ENCODE data around the gene SRGAP1. TPM values are rescaled to one million over a fixed set of nuclear protein-coding genes. Genes with fewer than 3 reads are reported as not detected.
"Not testable (repeated sequence)": the region's sequence is repeated elsewhere in the genome, so short reads cannot be mapped to it uniquely, and the experiment has no call there.

Gene SRGAP1
- total RNA-seq, 1 experiment from 2014 or later: 0.97 TPM

GRCh38 chr12:64107776-64108175, 263.3 kb downstream of the SRGAP1 start:
- Histone ChIP-seq H3K4me3 (ENCODE audit: insufficient read depth, low read depth, low read length) (no peak overlapping the region), H3K27me3 (ENCODE audit: control insufficient read depth, insufficient read depth, low read length) (no peaks in the 10 kb centered on the region)
- no peak for DNase-seq

GRCh38 chr12:64109706-64110105, 265.2 kb downstream of the SRGAP1 start:
- no peak for DNase-seq
- Histone ChIP-seq H3K4me3 (ENCODE audit: insufficient read depth, low read depth, low read length) (no peak overlapping the region), H3K27me3 (ENCODE audit: control insufficient read depth, insufficient read depth, low read length) (no peaks in the 10 kb centered on the region), H3K36me3 (replicated peaks; ENCODE audit: control insufficient read depth, insufficient read depth, low read length) (no peaks in the 10 kb centered on the region)

More at GRCh38 chr12:64107776-64108175, 263.3 kb downstream of the SRGAP1 start:
- no peaks in the 10 kb centered on the region for H3K36me3 ChIP-seq (replicated peaks; ENCODE audit: control insufficient read depth, insufficient read depth, low read length)

- Histone ChIP-seq H3K4me3 (ENCODE audit: insufficient read depth, low read depth, low read length) (no peak overlapping the region), H3K27me3 (ENCODE audit: control insufficient read depth, insufficient read depth, low read length) (no peaks in the 10 kb centered on the region), H3K36me3 (replicated peaks; ENCODE audit: control insufficient read depth, insufficient read depth, low read length) (no peaks in the 10 kb centered on the region)
- DNase-seq: no peak
Measured at GRCh38 chr12:64110864-64111263, 266.4 kb downstream of the SRGAP1 start.

GRCh38 chr12:64116969-64117368, 272.5 kb downstream of the SRGAP1 start:
- Histone ChIP-seq H3K36me3 (replicated peaks; ENCODE audit: control insufficient read depth, insufficient read depth, low read length) (no peaks in the 10 kb centered on the region), H3K4me3 (ENCODE audit: insufficient read depth, low read depth, low read length) (no peak overlapping the region), H3K27me3 (ENCODE audit: control insufficient read depth, insufficient read depth, low read length) (no peaks in the 10 kb centered on the region)
- no peak for DNase-seq

- no peaks in the 10 kb centered on the region for H3K36me3 ChIP-seq (replicated peaks; ENCODE audit: control insufficient read depth, insufficient read depth, low read length)
- no peaks in the 10 kb centered on the region for H3K27me3 ChIP-seq (ENCODE audit: control insufficient read depth, insufficient read depth, low read length)
- DNase-seq: no peak
- H3K4me3 ChIP-seq (ENCODE audit: insufficient read depth, low read depth, low read length): no peak overlapping the region
Measured at GRCh38 chr12:64120568-64120967, 276.1 kb downstream of the SRGAP1 start.

GRCh38 chr12:64121086-64121485, 276.6 kb downstream of the SRGAP1 start:
- not testable (repeated sequence) for H3K27me3 ChIP-seq (ENCODE audit: control insufficient read depth, insufficient read depth, low read length); DNase-seq; H3K36me3 ChIP-seq (replicated peaks; ENCODE audit: control insufficient read depth, insufficient read depth, low read length); H3K4me3 ChIP-seq (ENCODE audit: insufficient read depth, low read depth, low read length)

GRCh38 chr12:64122154-64122553, 277.7 kb downstream of the SRGAP1 start:
- H3K36me3 ChIP-seq (replicated peaks; ENCODE audit: control insufficient read depth, insufficient read depth, low read length): no peaks in the 10 kb centered on the region
- no peak for DNase-seq
- H3K4me3 ChIP-seq (ENCODE audit: insufficient read depth, low read depth, low read length): no peak overlapping the region
- no peaks in the 10 kb centered on the region for H3K27me3 ChIP-seq (ENCODE audit: control insufficient read depth, insufficient read depth, low read length)

GRCh38 chr12:64122995-64123394, 278.5 kb downstream of the SRGAP1 start:
- Histone ChIP-seq H3K27me3 (ENCODE audit: control insufficient read depth, insufficient read depth, low read length) (no peaks in the 10 kb centered on the region), H3K4me3 (ENCODE audit: insufficient read depth, low read depth, low read length) (no peak overlapping the region), H3K36me3 (replicated peaks; ENCODE audit: control insufficient read depth, insufficient read depth, low read length) (no peaks in the 10 kb centered on the region)
- DNase-seq: no peak

GRCh38 chr12:64123448-64123847, 278.9 kb downstream of the SRGAP1 start:
- DNase-seq: no peak
- Histone ChIP-seq H3K4me3 (ENCODE audit: insufficient read depth, low read depth, low read length) (no peak overlapping the region), H3K36me3 (replicated peaks; ENCODE audit: control insufficient read depth, insufficient read depth, low read length) (no peaks in the 10 kb centered on the region), H3K27me3 (ENCODE audit: control insufficient read depth, insufficient read depth, low read length) (no peaks in the 10 kb centered on the region)

- DNase-seq: no peak
- no peaks in the 10 kb centered on the region for H3K27me3 ChIP-seq (ENCODE audit: control insufficient read depth, insufficient read depth, low read length)
- no peaks in the 10 kb centered on the region for H3K36me3 ChIP-seq (replicated peaks; ENCODE audit: control insufficient read depth, insufficient read depth, low read length)
- H3K4me3 ChIP-seq (ENCODE audit: insufficient read depth, low read depth, low read length): no peak overlapping the region
Measured at GRCh38 chr12:64124511-64125197, 280.2 kb downstream of the SRGAP1 start.

GRCh38 chr12:64125913-64126312, 281.4 kb downstream of the SRGAP1 start:
- DNase-seq: no peak
- Histone ChIP-seq H3K36me3 (replicated peaks; ENCODE audit: control insufficient read depth, insufficient read depth, low read length) (no peaks in the 10 kb centered on the region), H3K27me3 (ENCODE audit: control insufficient read depth, insufficient read depth, low read length) (no peaks in the 10 kb centered on the region), H3K4me3 (ENCODE audit: insufficient read depth, low read depth, low read length) (no peak overlapping the region)

- Histone ChIP-seq H3K36me3 (replicated peaks; ENCODE audit: control insufficient read depth, insufficient read depth, low read length) (no peaks in the 10 kb centered on the region), H3K4me3 (ENCODE audit: insufficient read depth, low read depth, low read length) (no peak overlapping the region), H3K27me3 (ENCODE audit: control insufficient read depth, insufficient read depth, low read length) (no peaks in the 10 kb centered on the region)
- DNase-seq: no peak
Measured at GRCh38 chr12:64127811-64128210, 283.3 kb downstream of the SRGAP1 start.

- DNase-seq: no peak
- Histone ChIP-seq H3K27me3 (ENCODE audit: control insufficient read depth, insufficient read depth, low read length) (no peaks in the 10 kb centered on the region), H3K36me3 (replicated peaks; ENCODE audit: control insufficient read depth, insufficient read depth, low read length) (no peaks in the 10 kb centered on the region; the same call in 1 of the 2 replicates), H3K4me3 (ENCODE audit: insufficient read depth, low read depth, low read length) (no peak overlapping the region)
Measured at GRCh38 chr12:64128366-64128765, 283.9 kb downstream of the SRGAP1 start.

GRCh38 chr12:64130476-64130875, 286.0 kb downstream of the SRGAP1 start:
- H3K36me3 ChIP-seq (replicated peaks; ENCODE audit: control insufficient read depth, insufficient read depth, low read length); H3K27me3 ChIP-seq (ENCODE audit: control insufficient read depth, insufficient read depth, low read length); H3K4me3 ChIP-seq (ENCODE audit: insufficient read depth, low read depth, low read length); DNase-seq: not testable (repeated sequence)

GRCh38 chr12:64131456-64131855, 287.0 kb downstream of the SRGAP1 start:
- not testable (repeated sequence) for DNase-seq; H3K4me3 ChIP-seq (ENCODE audit: insufficient read depth, low read depth, low read length); H3K27me3 ChIP-seq (ENCODE audit: control insufficient read depth, insufficient read depth, low read length); H3K36me3 ChIP-seq (replicated peaks; ENCODE audit: control insufficient read depth, insufficient read depth, low read length)

- H3K4me3 ChIP-seq (ENCODE audit: insufficient read depth, low read depth, low read length); H3K27me3 ChIP-seq (ENCODE audit: control insufficient read depth, insufficient read depth, low read length); DNase-seq; H3K36me3 ChIP-seq (replicated peaks; ENCODE audit: control insufficient read depth, insufficient read depth, low read length): not testable (repeated sequence)
Measured at GRCh38 chr12:64132672-64133071, 288.2 kb downstream of the SRGAP1 start.

Measured in H7 (cell line).